Subcutaneous adipose tissue (tissue), 4 donors: ENCODE results near the gene ID1. TPM values are rescaled to one million over a fixed set of nuclear protein-coding genes. Genes with fewer than 3 reads are reported as not detected.

Experiments used
- total RNA-seq, 4 donors: library from RNA; depleted of rRNA; stranded (reverse); fragments of >200 nt; gene quantifications; one replicate each; pipeline ENCODE4 v1.1.0, GENCODE V29; 2016
- TF ChIP-seq, protein P1 (sequence below): fragments of 450-650 bp; IDR thresholded peaks from one replicate; pipeline ENCODE4 v1.5.1; 2016; ENCODE audit warnings: low read depth, mild to moderate bottlenecking, control low read depth, antibody characterized with exemption, moderate library complexity

The ID1 gene, protein sequence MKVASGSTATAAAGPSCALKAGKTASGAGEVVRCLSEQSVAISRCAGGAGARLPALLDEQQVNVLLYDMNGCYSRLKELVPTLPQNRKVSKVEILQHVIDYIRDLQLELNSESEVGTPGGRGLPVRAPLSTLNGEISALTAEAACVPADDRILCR
- total RNA-seq, result 100 to 1,000 TPM; 162 to 666 (median 229) TPM

DNA sequence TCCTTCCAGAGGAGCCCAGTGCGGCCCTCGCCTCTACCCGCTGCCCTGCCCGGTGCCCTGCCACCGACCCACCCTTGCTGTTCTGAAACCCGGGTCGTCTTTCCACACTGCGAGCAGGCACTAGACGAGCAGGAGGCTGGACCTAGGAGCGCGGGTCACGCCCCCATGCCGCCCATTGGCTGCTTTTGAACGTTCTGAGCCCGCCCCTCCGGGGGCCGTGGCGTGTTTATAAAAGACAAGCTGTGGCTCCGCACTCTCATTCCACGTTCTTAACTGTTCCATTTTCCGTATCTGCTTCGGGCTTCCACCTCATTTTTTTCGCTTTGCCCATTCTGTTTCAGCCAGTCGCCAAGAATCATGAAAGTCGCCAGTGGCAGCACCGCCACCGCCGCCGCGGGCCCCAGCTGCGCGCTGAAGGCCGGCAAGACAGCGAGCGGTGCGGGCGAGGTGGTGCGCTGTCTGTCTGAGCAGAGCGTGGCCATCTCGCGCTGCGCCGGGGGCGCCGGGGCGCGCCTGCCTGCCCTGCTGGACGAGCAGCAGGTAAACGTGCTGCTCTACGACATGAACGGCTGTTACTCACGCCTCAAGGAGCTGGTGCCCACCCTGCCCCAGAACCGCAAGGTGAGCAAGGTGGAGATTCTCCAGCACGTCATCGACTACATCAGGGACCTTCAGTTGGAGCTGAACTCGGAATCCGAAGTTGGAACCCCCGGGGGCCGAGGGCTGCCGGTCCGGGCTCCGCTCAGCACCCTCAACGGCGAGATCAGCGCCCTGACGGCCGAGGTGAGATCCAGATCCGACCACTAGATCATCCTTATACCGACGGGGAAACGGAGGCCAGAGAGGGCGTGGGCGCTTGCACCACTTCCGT, at the start of gene ID1:
Gene ID1 (plus strand): TSS at position 259 of the 871 bp plus-strand sequence. CDS start 99 bp downstream, at position 358.
- TF ChIP-seq, protein P1, sequence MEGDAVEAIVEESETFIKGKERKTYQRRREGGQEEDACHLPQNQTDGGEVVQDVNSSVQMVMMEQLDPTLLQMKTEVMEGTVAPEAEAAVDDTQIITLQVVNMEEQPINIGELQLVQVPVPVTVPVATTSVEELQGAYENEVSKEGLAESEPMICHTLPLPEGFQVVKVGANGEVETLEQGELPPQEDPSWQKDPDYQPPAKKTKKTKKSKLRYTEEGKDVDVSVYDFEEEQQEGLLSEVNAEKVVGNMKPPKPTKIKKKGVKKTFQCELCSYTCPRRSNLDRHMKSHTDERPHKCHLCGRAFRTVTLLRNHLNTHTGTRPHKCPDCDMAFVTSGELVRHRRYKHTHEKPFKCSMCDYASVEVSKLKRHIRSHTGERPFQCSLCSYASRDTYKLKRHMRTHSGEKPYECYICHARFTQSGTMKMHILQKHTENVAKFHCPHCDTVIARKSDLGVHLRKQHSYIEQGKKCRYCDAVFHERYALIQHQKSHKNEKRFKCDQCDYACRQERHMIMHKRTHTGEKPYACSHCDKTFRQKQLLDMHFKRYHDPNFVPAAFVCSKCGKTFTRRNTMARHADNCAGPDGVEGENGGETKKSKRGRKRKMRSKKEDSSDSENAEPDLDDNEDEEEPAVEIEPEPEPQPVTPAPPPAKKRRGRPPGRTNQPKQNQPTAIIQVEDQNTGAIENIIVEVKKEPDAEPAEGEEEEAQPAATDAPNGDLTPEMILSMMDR, result no peak

DNA sequence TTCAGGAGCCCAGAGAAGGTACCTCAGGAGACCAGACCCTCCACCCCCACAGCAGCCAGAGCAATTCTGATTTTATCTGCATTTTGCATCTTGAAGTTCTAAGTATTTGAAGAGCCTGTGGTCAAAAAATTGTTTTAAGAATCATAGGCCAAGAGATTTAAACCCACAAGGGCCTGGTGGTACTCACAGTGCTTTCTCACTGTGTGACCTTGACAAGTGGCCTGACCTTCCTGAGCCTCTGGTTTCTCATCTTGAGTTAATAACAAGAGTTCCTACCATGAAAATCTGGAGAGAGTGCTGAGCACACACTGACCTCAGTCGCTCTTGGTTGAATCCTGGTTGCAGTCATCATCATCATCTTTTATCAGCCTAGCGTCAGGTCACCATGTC, 45.4 kb upstream of the ID1 start:
- TF ChIP-seq, protein P1, result no peak

DNA sequence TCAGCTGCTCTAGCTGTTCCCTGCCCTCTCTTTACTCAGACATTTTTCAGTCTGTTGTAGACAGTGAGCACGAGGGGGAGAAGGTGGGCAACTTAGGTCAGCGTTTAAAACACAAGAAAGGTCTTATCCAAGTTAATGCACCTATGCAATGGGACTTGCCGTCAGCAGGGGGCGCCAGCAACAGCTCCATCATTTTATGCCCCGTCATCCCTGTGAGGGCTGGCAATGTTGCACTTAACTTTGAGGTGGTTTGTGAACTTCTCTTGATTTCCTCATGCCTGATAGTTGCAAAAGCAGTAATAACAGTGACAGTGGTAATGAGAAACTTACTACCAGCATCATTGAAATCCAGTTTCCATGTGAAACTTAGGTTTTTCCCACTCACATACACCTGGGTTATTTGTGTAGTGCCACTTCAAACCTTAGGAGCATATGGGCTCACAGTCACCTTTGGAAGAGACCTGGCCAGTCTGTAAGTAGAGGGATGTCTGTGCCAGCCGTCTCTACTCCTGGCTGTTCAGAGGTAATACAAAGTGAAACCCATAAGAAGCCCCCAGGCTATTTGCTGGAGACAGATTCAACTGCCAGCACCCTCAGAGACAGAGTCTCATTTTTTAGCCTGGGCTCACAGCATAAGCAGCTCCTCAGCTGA, 44.9 kb upstream of the ID1 start:
- TF ChIP-seq, protein P1, result no peak

DNA sequence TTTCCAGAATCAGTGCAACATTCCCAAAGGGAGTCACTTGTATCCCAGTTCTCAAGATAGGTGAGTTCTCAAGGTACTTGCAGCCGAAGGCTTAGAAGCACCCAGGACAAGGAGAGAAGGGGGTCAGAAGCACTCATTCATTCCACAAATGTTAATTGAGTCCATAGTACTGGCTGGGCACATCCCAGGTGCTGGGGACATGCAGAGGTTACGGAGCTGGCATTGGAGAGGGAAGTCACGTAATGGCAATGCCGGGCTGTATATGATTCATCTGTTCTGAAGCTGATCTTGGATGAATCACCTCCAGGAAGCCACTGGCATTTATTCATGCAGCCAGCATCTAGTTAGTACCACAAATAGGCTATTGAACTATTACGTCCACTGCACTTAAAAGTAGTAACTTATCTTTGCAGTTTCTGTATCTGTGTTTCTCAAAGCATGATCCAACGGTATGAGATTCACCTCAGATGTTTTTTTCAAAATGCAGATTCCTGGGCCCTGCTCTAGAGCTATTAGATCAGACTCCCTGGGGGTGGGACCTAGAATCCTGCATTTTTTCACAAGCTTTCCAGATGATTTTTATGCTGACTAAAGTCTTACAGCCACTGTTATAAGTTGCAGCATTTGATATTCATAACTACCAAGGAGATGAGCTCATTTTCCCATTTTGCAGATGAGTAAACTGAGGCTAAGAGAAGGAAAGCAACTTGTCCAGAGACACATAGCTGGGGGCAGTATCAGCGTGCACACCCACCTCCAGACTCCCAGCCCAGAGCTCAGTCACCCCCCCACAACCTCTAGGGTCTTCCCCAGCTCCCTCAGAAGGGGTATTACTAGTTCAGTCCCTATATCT, 44.1 kb upstream of the ID1 start:
- TF ChIP-seq, protein P1, result no peak

DNA sequence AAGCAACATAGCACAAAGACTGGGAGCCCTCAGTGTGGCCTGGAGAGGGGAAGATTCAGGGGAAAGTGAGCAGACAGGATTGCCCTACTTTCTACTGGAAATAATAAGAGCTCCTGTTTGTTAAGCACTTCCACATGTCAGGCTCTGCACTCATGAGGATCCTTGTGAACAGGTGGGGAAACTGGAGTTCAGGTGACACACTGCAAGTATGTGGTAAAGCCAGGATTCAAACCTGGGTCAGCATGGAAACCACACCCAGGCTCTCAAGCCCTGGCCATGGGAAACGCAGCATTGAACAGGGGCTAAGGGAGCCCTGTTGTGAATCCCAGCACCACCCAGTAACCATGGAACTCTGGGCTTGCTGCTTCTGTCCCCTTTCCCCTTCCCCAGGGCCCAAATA, 42.8 kb upstream of the ID1 start:
- TF ChIP-seq, protein P1, result no peak

DNA sequence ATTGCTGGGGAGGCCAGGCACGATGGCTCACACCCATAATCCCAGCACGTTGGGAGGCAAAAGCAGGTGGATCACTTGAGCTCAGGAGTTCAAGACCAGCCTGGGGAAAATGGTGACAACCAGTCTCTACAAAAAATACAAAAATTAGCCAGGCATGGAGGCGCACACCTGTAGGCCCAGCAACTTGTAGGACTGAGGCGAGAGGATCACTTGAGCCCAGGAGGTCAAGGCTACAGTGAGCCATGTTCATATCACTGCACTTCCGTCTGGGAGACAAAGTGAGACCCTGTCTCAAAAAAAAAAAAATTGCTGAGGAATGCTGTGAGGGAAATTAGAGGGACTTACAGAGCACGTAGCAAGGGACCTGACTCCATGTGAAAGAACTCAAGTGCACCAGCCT, 40.8 kb upstream of the ID1 start:
- TF ChIP-seq, protein P1, result no peak
